GM19452 (cell line): ENCODE results near the gene IL1R1.

ENCODE experiments used
- ATAC-seq: cut with Tn5 transposase; IDR thresholded peaks from one replicate; pipeline ENCODE4 v1.9.1; 2021; ENCODE audit not compliant: unreplicated experiment

The IL1R1 gene

DNA sequence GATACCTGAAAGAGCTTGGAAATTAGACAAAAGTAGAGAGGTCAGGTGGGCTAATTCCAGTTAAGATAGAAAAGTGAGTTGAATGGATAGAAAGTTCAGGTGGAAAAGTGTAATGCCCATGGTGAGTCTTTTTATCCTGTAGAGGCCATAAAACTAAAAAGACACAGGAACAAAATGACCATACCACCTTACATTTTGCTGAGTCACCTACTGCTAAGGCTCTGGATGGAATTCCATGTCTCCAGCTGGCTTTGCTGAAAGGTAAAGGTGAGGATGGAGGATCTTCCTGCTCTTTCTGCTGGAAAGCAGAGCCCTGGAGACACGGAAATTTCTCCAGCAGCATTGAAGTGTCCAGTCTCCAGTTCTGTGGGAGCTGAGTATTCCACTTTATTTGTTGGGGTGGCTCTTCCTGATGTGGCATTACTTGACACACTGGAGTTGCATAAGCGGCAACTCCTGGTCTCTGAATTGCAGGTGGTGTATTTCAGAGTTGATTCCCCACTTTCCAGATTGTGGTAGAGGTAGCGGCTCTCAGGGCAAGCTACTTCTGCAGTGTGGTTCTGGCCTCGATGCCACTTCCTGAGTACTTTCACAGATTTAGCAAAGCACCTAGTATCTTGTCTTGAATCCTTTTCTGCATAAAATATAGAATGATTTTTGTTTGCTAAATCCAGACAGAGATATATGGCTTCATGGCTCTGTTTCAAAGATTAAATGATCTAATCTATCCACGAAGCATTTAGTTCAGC, 55.0 kb downstream of the IL1R1 start:
- no peak for ATAC-seq

DNA sequence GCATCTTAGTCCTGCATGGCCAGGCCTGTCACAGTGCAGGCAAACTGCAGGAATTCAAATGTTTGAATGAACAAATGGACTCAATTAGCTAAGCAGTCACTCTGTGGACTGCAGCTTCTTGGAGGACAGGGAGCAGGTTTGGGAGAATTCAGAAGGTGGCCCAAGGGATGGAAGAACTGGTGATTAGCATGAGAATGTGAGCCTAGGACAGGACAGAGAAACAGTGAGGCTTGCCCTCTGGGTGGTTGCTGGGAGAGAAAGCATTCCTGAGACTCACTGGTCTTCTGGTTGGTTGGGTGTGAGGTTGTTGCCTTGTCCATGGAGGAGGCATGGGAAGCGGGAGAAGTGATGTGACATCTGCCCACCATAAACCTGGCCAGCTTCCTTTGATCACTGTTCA, 58.0 kb downstream of the IL1R1 start:
- ATAC-seq: no peak

DNA sequence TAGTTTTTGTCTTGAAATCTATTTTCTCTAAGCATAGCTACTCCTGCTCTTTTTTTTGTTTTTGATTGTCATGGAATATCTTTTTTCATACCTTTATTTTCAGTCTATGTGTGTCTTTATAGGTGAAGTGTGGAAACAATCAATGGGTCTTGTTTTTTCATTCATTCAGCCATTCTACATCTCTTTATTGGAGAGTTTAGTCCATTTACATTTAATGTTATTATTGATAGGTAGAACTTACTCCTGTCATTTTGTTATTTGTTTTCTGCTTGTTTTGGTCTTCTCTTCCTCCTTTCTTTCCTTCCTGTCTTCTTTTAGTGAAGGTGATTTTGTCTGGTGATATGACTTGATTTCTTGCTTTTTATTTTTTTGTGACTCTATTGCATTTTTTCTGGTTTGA, 62.1 kb downstream of the IL1R1 start:
- ATAC-seq: no peak

DNA sequence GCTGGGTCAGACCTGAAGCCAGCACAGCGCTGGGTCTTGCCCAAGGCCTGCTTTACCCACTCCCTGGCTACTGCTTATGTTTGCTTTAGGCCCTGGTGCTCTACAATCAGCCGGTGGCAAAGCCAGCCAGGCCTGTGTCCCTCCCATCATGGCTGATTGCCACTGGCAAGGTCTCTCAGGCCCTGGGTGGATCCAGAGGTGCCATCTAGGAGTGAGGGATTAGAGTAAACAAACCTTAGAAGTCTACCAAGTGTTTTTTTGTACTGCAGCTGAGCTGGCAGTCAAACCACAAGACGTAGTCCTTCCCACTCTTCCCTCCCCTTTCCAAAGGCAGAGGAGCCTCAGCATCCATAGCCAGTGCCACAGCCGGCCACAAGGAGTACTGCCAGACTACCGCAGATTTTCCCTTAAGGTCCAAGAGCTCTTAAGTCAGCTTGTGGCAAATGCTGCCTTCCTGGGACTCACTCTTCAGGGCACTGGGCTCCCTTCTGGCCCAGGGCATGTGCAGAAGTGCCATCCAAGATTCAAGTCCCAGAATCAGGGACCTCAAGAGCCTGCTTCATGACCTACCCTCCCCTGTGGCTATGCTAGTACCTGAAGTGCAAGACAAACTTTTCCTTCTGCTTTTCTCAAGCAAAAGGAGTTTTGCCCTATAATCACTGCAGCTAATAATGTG, 64.3 kb downstream of the IL1R1 start:
- no peak for ATAC-seq

DNA sequence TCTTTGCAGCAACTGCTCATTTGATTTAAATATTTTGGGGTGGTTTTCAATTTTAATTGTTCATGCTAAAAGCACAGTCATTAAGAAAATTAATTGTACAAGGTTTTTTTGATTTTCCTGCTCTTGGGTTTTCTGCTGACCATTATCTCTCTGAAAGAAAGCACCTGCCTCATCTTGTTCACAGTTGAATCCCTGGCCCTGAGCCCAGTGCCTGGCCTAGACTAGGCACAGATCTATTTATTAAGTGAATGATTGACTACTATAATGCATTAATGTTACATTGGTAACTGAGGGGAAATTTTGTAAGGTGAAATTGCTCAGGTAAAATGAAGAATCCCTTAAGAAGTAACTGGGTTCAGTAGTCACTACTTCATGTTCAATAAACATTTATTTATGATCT, 66.2 kb downstream of the IL1R1 start:
- no peak for ATAC-seq

DNA sequence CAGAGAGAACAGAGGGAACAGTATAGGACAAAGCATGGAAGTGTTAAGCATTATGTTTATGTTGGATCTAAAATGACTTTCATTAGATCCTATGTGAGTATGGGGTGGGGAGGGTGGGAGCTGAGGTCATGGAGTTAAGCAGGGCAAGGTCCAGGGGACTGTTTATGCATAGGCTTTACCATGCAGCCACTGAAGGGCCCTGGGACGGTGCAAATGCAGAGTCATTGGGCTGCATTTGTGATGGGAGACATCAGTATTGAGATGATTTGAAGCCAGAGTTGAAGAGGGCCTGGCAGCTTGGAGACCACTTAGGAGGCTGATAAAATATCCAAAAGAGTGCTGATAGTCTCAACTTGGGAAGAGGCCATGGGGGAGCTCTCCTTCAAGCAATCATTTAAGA, 66.9 kb downstream of the IL1R1 start:
- ATAC-seq: no peak

DNA sequence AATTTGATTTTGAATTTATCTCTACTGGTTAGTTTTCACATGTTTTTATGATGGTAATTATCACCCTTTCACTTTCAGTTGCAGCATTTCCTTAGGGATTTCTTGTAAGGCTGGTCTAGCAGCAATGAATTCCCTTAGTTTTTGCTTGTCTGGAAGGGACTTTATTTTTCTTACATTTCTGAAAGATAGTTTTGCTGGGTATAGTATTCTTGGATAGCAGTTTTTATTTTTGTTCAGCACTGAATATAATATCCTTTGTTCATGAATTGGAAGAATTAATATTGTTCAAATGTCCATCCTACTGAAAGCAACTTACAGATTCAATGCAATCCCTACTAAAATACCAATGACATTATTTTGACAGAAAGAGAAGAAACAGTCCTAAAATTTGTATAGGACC, 74.5 kb downstream of the IL1R1 start:
- no peak for ATAC-seq

DNA sequence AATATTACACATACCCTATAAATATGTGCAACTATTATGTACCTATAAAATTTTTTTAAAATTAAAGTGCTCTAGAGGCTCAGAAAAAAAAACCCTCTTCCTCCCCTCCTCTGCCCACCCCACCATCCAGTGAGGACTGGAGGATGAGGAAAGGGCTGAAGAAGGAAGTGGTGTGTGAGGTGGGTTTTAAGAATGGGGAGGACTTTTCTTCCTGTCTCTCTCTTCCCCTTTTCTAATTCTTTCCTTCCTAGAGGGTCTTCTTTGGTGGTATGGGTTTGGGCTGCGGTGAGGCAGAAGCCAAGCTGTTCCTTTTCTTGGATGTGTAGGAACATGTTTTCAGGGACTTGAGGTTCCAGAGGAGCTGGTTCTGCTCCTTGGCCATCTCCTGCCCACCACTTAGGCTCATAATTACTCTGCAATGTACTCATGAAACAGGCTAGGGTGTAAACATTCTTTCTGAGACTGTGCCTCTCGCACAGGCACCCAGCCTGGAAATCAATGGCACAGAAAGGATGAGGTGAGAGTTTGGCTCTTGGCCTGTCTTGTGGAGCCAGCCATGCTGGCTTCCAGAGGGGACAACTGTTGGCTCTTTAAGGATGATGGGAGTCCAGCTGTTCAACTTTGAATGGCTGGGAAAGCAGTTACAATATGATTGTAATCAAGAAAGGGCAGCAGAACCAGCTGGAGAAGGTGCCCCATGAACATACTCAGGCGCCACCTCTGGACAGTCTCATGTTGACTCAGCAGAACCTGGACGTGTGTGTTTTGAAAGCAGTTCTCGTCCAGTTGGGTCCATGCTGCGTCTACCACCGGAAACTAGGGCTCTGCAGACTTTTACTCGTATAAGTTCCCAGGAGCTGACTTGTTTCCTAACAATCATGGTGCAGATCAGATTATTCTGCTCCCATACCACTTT, 82.5 kb downstream of the IL1R1 start:
- ATAC-seq: no peak

DNA sequence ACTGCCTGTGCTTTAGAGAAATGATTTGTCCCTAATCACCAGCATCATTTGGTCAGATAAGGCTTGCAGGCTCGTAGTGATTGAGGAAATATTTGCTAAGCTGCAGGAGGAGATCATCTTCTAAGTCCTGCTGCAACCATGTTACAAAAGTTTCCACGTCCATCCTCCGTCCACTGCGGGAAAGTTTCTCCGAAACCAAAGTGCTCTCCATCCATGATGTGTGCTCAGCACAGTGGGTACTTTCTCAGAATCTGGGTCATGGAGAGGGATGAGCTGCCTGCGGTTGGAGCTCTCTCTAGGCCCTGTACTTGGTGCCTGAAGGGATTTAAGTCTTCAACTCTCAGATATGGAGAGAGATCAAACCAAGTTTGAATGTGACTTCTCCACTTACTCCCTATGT, 83.6 kb downstream of the IL1R1 start:
- ATAC-seq: no peak

DNA sequence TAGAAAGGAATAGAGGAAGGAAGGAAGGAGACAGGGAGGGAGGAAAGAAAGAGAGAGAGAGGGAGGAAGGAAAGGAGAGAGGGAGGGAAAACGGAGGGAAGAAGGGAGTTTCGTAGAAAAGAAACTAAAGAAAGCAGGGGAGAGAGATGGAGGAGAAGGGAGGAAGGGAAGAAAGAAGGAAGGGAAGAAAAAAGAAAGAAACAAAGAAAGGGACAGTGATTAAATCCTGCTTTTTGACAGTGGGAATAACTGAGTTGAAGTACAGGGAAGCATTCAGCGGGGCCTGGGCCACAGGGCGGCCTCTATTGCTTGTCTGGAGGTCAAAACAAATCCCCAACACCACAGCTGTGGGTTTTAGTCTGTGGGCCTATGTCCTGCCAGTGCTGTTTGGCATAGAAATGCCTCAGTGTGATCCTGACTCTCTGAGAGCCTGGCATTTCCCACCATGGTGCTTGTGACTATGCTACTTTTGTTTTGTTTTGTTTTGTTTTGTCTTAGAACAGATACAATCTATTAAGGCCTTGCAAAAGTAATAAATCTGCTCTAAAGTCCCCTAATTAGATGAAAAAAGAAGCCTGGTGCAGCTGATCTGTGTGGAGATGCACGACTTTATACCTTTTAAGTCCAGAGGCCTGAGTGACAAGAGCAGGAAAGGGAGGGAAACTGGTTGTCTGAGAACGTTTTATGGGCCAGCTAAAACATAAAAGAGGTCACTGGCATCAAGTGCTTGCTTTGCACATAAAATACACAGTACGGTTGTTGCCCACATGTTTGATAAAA, 84.3 kb downstream of the IL1R1 start:
- ATAC-seq: no peak

DNA sequence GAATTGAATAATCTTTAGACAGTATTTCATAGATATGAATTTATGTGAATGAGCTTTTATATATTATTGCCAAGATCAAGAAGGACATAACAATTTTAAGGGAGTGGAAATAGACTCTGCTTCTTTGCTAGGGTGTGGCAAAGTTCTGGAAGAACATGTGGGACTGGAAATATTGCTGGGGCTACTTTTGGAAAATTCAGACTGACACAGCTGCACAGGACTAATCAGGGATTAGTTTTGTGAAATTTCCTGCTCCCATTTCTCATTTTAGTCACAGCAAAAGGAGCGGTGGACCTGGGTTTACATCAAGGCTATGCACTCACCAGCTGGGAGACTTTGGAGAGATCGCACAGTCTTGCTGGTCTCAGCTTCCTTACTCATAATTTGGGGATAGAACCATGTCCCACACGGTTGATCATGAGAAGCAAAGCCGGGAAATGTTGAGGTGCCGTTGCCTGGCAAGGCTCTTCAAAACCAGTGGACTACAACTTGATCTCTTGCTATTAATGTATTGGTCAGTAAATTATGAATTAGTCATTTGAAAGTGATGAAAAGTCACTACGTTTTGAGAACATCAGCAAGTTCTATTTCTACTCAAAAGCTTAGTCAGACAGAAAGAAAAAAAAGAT, 86.7 kb downstream of the IL1R1 start:
- no peak for ATAC-seq
